ENCODE measurements around the gene JMJD7. TPM values are rescaled to one million over a fixed set of nuclear protein-coding genes. Genes with fewer than 3 reads are reported as not detected.

Gene JMJD7
- total and polyA plus RNA-seq, 12 donors = 4.0 to 20.6 (median 12.7) TPM

GRCh38 chr15:41804916-41805666 is 22.8 kb upstream of the JMJD7 start:
- H3K4me3 ChIP-seq = no peak overlapping the region
- peaks cover 0 to 4% of the 10 kb centered on the region in 2 donors for H3K4me1 ChIP-seq (replicated peaks in 1 of 2)
- intact Hi-C loops (cut with DNase I) = no loop called here
- no peaks in the 10 kb centered on the region for H3K27me3 ChIP-seq
- H3K27ac ChIP-seq = no peak overlapping the region
- no peaks in the 10 kb centered on the region for H3K9me3 ChIP-seq (replicated peaks in 1 of 3)
- H3K36me3 ChIP-seq (replicated peaks in 1 of 2) = peaks cover 0 to 3% of the 10 kb centered on the region in 2 donors
- 73 to 85% (median 78%) methylated on average over 8 of the region's 8 CpGs for WGBS, 4 donors
- TF ChIP-seq CTCF (IDR thresholded peaks at IDR 0.05) = no peak
- DNase-seq = no peak

- 44 to 94% (median 88%) methylated on average over 1 to 3 of the region's 3 CpGs for WGBS, 4 donors
- H3K27ac ChIP-seq = no peak overlapping the region
- H3K36me3 ChIP-seq (replicated peaks in 1 of 2) = no peaks in the 10 kb centered on the region
- intact Hi-C loops (cut with DNase I) = no loop called here
- no peaks in the 10 kb centered on the region for H3K9me3 ChIP-seq (replicated peaks in 1 of 3)
- no peak for DNase-seq
- TF ChIP-seq CTCF (IDR thresholded peaks at IDR 0.05) (no peak), POLR2A (IDR thresholded peaks at IDR 0.05) (no peak)
- no peak overlapping the region for H3K4me3 ChIP-seq
- H3K27me3 ChIP-seq = no peaks in the 10 kb centered on the region
- H3K4me1 ChIP-seq (replicated peaks in 1 of 2) = peaks cover 0 to 4% of the 10 kb centered on the region in 2 donors
These were observed 22.2 kb upstream of the JMJD7 start for GRCh38 chr15:41805711-41806110.

GRCh38 chr15:41806291-41807181 is 21.4 kb upstream of the JMJD7 start:
- intact Hi-C loops (cut with DNase I) = no loop called here
- peaks cover 0 to 4% of the 10 kb centered on the region in 2 donors for H3K4me1 ChIP-seq (replicated peaks in 1 of 2)
- H3K27ac ChIP-seq = no peak overlapping the region

More at GRCh38 chr15:41806291-41807181, 21.4 kb upstream of the JMJD7 start:
- no peak for TF ChIP-seq POLR2A (IDR thresholded peaks at IDR 0.05)
- TF ChIP-seq CTCF (IDR thresholded peaks at IDR 0.05) = no peak
- H3K4me3 ChIP-seq = no peak overlapping the region
- WGBS, 4 donors = 79 to 90% (median 87%) methylated on average over 7 to 10 of the region's 10 CpGs
- no peaks in the 10 kb centered on the region for H3K9me3 ChIP-seq (replicated peaks in 1 of 3)
- H3K36me3 ChIP-seq (replicated peaks in 1 of 2) = no peaks in the 10 kb centered on the region
- H3K27me3 ChIP-seq = no peaks in the 10 kb centered on the region
- peak in 3 of 7 donors; percentile 39 to 51 (median 47) for DNase-seq
